Measurements from ENCODE around the gene TMEM52B. TPM values are rescaled to one million over a fixed set of nuclear protein-coding genes. Genes with fewer than 3 reads are reported as not detected.

Gene TMEM52B
- total RNA-seq, 1 donor from 2014 or later, result not detected

GRCh38 chr12:10171973-10172728 is 6.7 kb upstream of the TMEM52B start, which contains the start of gene OLR1:
OLR1 (minus strand) TSS chr12:10172132; CDS start chr12:10172077, 55 bp downstream.
- no peak within 1 kb of the TSS for H3K4me3 ChIP-seq (ENCODE audit: low read depth, low read length)
- H3K36me3 ChIP-seq (ENCODE audit: control insufficient read depth, insufficient read depth, low read length), result no peaks in the 10 kb centered on the region
- H3K27me3 ChIP-seq (ENCODE audit: control insufficient read depth, insufficient read depth, low read length), result no peaks in the 10 kb centered on the region
- peak; percentile 62 for DNase-seq (ENCODE audit: low read depth)
- no peak for FAIRE-seq
- TF ChIP-seq CTCF (IDR thresholded peaks at IDR 0.05; ENCODE audit: insufficient read depth, low read length, severe bottlenecking), result no peak

- no peak for FAIRE-seq
- TF ChIP-seq CTCF (IDR thresholded peaks at IDR 0.05; ENCODE audit: insufficient read depth, low read length, severe bottlenecking), result no peak
- H3K4me3 ChIP-seq (ENCODE audit: low read depth, low read length), result no peak overlapping the region
- no peaks in the 10 kb centered on the region for H3K27me3 ChIP-seq (ENCODE audit: control insufficient read depth, insufficient read depth, low read length)
- DNase-seq (ENCODE audit: low read depth), result peak; percentile 55
- H3K36me3 ChIP-seq (ENCODE audit: control insufficient read depth, insufficient read depth, low read length), result no peaks in the 10 kb centered on the region
These were observed 3.7 kb upstream of the TMEM52B start for GRCh38 chr12:10174986-10175614.

- Histone ChIP-seq H3K4me3 (ENCODE audit: low read depth, low read length) (no peak overlapping the region), H3K36me3 (ENCODE audit: control insufficient read depth, insufficient read depth, low read length) (no peaks in the 10 kb centered on the region), H3K27me3 (ENCODE audit: control insufficient read depth, insufficient read depth, low read length) (no peaks in the 10 kb centered on the region)
- FAIRE-seq (no peak), DNase-seq (ENCODE audit: low read depth) (peak; percentile 93)
- peak; percentile 26 for TF ChIP-seq CTCF (IDR thresholded peaks at IDR 0.05; ENCODE audit: insufficient read depth, low read length, severe bottlenecking)
These were observed 2.8 kb upstream of the TMEM52B start for GRCh38 chr12:10175846-10176636.

GRCh38 chr12:10179776-10180181 is 947 bp downstream of the TMEM52B start:
- FAIRE-seq, result no peak

More at GRCh38 chr12:10179776-10180181, 947 bp downstream of the TMEM52B start:
- no peaks in the 10 kb centered on the region for H3K27me3 ChIP-seq (ENCODE audit: control insufficient read depth, insufficient read depth, low read length)
- peak; percentile 54 for DNase-seq (ENCODE audit: low read depth)
- no peaks in the 10 kb centered on the region for H3K36me3 ChIP-seq (ENCODE audit: control insufficient read depth, insufficient read depth, low read length)
- no peak overlapping the region for H3K4me3 ChIP-seq (ENCODE audit: low read depth, low read length)
- no peak for TF ChIP-seq CTCF (IDR thresholded peaks at IDR 0.05; ENCODE audit: insufficient read depth, low read length, severe bottlenecking)
